ENCODE data around the gene C1orf50.
A peak's percentile ranks its signal among the peaks of the same experiment; 100 is the strongest.
"Not testable (repeated sequence)": the region's sequence is repeated elsewhere in the genome, so short reads cannot be mapped to it uniquely, and the experiment has no call there.

Gene C1orf50

GRCh38 chr1:42766741-42767509 is at the start of gene C1orf50, which contains the start of gene P3H1:
Gene C1orf50 (plus strand): TSS chr1:42767249. CDS start chr1:42767312, 63 bp downstream.
Gene P3H1 (minus strand): TSS chr1:42767028. CDS start chr1:42766971, 57 bp downstream.
- peak; percentile 100 for DNase-seq (ENCODE audit: low read depth)

- no peak for DNase-seq (ENCODE audit: low read depth)
Observed at GRCh38 chr1:42720868-42721267, 46.2 kb upstream of the C1orf50 start.

GRCh38 chr1:42721926-42722325 is 45.1 kb upstream of the C1orf50 start:
- DNase-seq (ENCODE audit: low read depth) = no peak

GRCh38 chr1:42722403-42722802 is 44.6 kb upstream of the C1orf50 start:
- not testable (repeated sequence) for DNase-seq (ENCODE audit: low read depth)

- DNase-seq (ENCODE audit: low read depth) = no peak
Observed at GRCh38 chr1:42723511-42723910, 43.5 kb upstream of the C1orf50 start.

GRCh38 chr1:42725820-42726219 is 41.2 kb upstream of the C1orf50 start:
- not testable (repeated sequence) for DNase-seq (ENCODE audit: low read depth)

- DNase-seq (ENCODE audit: low read depth) = no peak
Observed at GRCh38 chr1:42730002-42730401, 37.0 kb upstream of the C1orf50 start.

GRCh38 chr1:42730988-42731387 is 36.1 kb upstream of the C1orf50 start:
- peak; percentile 20 for DNase-seq (ENCODE audit: low read depth)

GRCh38 chr1:42731585-42731984 is 35.5 kb upstream of the C1orf50 start:
- no peak for DNase-seq (ENCODE audit: low read depth)

GRCh38 chr1:42732126-42732680 is 34.8 kb upstream of the C1orf50 start:
- DNase-seq (ENCODE audit: low read depth) = no peak

GRCh38 chr1:42733415-42734200 is 33.4 kb upstream of the C1orf50 start:
- DNase-seq (ENCODE audit: low read depth) = no peak

GRCh38 chr1:42734201-42735035 is 32.6 kb upstream of the C1orf50 start:
- no peak for DNase-seq (ENCODE audit: low read depth)

- DNase-seq (ENCODE audit: low read depth) = no peak
Observed at GRCh38 chr1:42735056-42735455, 32.0 kb upstream of the C1orf50 start.

- no peak for DNase-seq (ENCODE audit: low read depth)
Observed at GRCh38 chr1:42735477-42736105, 31.5 kb upstream of the C1orf50 start.

- no peak for DNase-seq (ENCODE audit: low read depth)
Observed at GRCh38 chr1:42736152-42736551, 30.9 kb upstream of the C1orf50 start.

- no peak for DNase-seq (ENCODE audit: low read depth)
Observed at GRCh38 chr1:42736571-42737200, 30.4 kb upstream of the C1orf50 start.

- no peak for DNase-seq (ENCODE audit: low read depth)
Observed at GRCh38 chr1:42737257-42737656, 29.8 kb upstream of the C1orf50 start.

GRCh38 chr1:42737986-42738677 is 28.9 kb upstream of the C1orf50 start:
- no peak for DNase-seq (ENCODE audit: low read depth)

GRCh38 chr1:42738678-42739226 is 28.3 kb upstream of the C1orf50 start:
- no peak for DNase-seq (ENCODE audit: low read depth)
